T-helper 2 cell treated with Interferon-gamma antibody and Interleukin-4, amounts not matched to agents 5 μg/mL and 100 μg/mL, for 36 hours (primary cell): ENCODE results near the gene KLHDC9.
A peak's percentile ranks its signal among the peaks of the same experiment; 100 is the strongest.
"Not testable (repeated sequence)": the region's sequence is repeated elsewhere in the genome, so short reads cannot be mapped to it uniquely, and the experiment has no call there.

Experiments
- DNase-seq: peaks from one replicate; pipeline ENCODE4 v3.0.0; 2021; ENCODE audit warnings: low spot score
- H3K27ac Mint-ChIP-seq: one replicate; pipeline ENCODE4 v1.8.0; 2021; ENCODE audit warnings: mild to moderate bottlenecking, mixed read lengths
- H3K27me3 Mint-ChIP-seq: one replicate; pipeline ENCODE4 v1.8.0; 2021; ENCODE audit warnings: low read depth, mixed read lengths
- H3K36me3 Mint-ChIP-seq: one replicate; pipeline ENCODE4 v1.8.0; 2021; ENCODE audit warnings: low read depth, mixed read lengths
- H3K4me1 Mint-ChIP-seq: one replicate; pipeline ENCODE4 v1.8.0; 2021; ENCODE audit warnings: low read depth, mixed read lengths
- H3K4me3 Mint-ChIP-seq: one replicate; pipeline ENCODE4 v1.8.0; 2022; ENCODE audit warnings: mild to moderate bottlenecking, moderate library complexity, mixed read lengths
- H3K9me3 Mint-ChIP-seq: one replicate; pipeline ENCODE4 v1.8.0; 2021; ENCODE audit warnings: mixed read lengths

Gene KLHDC9, protein sequence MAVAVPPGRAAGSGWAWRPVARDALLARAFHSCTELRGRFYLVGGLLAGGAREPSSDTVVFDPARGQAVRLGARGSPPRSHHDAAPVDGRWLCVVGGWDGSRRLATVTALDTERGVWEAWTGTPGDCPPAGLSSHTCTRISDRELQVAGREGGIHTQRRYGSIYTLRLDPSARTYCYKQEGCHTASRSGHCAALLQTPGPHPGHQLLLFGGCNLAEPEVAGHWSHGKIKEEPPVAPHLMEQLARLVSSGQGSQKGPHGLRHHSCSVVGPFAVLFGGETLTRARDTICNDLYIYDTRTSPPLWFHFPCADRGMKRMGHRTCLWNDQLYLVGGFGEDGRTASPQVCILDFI

DNA sequence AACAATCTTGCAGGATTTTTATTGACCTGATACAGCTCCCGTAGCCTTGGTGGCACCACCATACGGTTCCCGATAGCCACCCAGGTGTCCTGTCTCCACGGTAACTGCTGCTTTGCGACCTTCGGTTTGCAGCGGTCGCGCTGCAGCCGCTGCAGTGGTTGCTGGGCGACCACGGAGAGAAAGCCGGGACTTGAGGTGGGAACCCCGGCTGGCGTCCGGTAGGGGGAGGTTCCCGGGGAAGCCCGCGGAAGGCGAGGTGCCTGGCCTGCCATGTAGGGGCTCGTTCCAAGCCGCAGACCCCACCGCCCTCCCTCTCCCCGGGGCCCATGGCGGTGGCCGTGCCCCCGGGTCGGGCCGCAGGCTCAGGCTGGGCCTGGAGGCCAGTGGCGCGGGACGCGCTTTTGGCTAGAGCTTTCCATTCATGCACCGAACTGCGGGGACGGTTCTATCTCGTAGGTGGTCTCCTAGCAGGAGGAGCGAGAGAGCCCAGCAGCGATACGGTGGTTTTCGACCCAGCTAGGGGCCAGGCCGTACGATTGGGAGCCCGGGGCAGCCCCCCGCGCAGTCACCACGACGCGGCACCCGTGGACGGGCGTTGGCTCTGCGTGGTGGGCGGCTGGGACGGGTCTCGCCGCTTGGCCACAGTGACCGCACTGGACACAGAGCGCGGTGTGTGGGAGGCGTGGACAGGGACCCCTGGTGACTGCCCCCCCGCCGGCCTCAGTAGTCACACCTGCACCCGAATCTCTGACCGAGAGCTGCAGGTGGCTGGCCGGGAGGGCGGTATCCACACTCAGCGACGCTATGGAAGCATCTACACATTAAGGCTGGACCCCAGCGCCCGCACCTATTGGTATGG lies at the start of gene KLHDC9:
TSS of gene KLHDC9 (plus strand) at position 152 of the 859 bp plus-strand sequence. CDS start at position 327, 175 bp downstream.
- Mint-ChIP-seq H3K4me1 (peaks cover 23% of the 10 kb centered on the region), H3K27ac (peak within 1 kb of the TSS; percentile 85), H3K36me3 (peaks cover 18% of the 10 kb centered on the region), H3K4me3 (peak within 1 kb of the TSS; percentile 91), H3K9me3 (no peaks in the 10 kb centered on the region), H3K27me3 (peaks cover 2% of the 10 kb centered on the region)
- peak; percentile 54 for DNase-seq

DNA sequence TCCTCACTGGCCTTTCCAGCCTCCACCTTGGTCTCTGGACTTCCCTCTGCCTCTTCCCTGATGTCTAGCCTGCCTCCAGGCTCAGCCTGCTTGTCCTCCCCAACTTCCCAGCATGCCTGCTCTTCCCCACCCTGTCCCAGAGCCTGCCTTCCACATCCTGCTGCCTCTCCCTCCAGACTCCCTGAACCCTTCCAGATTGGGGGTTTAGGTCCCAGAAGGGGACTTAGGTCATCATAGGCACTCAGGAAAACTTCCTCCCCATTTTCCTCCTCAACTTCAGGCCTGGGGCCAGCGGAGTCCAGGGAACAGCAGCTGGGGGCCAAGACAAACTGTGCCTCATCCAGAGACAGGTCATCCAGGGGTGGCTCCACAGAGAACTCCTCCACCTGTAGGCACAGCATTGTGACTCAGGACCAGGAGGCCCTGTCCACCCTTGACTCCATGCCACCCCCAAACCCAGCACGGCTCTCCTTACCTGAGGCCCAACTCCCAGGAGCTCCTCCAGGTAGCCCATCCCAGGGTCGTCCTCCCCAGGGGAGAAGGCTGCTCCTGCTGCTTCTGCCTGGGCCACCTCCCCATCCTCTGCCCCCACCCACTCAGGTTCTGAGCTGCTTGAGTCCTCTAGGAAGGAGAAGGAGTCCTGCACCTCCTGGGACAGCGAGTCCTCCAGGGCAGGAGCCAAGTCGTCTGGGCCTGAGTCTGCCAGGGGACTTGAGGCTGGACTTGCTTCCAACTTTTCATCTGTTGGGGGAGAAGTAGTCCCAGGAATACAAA lies 49.0 kb upstream of the KLHDC9 start:
- Mint-ChIP-seq H3K27ac (peak overlapping the region; percentile 68), H3K4me1 (peaks cover 17% of the 10 kb centered on the region), H3K36me3 (peaks cover 79% of the 10 kb centered on the region), H3K9me3 (no peaks in the 10 kb centered on the region), H3K4me3 (no peak overlapping the region), H3K27me3 (no peaks in the 10 kb centered on the region)
- no peak for DNase-seq

DNA sequence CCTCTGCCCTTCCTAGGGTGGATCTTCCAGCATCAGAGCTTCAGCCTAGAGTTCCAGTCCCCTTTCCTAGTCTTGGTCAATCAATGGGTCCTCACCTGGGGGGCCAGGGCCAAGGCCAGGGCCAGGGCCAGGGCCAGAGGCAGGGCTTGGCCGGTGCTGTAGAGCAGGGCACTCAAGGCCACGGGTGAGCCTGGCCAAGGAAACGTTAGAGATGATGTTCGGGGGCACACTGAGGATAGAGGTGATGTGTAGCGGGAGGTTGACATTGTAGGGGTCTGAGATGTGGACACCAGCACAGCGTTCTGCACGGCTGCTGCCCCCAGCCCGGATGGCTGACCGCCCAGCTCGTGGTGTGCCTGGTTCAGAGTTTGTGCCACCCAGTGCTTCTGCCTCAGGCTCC lies 46.9 kb upstream of the KLHDC9 start:
- Mint-ChIP-seq H3K4me1 (peaks cover 12% of the 10 kb centered on the region), H3K4me3 (no peak overlapping the region), H3K9me3 (no peaks in the 10 kb centered on the region), H3K36me3 (peaks cover 79% of the 10 kb centered on the region), H3K27me3 (no peaks in the 10 kb centered on the region), H3K27ac (no peak overlapping the region)
- DNase-seq = no peak

DNA sequence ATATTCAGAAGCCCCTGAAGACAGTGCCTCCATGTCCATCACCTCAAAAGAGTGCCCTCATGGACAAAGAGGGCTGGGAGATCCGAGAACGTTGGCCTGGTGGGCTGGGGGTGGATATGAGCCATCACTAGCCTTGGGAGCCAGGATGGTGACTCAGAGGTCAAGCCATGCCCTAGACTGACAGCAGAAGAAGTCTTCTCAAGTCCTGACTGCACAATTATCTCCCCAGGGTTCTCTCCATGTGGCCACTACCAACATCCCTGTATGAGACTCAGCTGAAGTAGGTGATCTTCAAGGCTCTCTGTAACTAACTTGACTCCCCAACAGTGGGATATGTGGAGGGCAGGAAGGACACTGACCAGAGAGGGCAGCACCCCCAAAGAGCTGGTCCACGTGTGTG lies 45.3 kb upstream of the KLHDC9 start:
- Mint-ChIP-seq H3K36me3 (peaks cover 78% of the 10 kb centered on the region), H3K27ac (no peak overlapping the region), H3K4me3 (no peak overlapping the region), H3K9me3 (no peaks in the 10 kb centered on the region), H3K27me3 (no peaks in the 10 kb centered on the region), H3K4me1 (peaks cover 9% of the 10 kb centered on the region)
- no peak for DNase-seq

DNA sequence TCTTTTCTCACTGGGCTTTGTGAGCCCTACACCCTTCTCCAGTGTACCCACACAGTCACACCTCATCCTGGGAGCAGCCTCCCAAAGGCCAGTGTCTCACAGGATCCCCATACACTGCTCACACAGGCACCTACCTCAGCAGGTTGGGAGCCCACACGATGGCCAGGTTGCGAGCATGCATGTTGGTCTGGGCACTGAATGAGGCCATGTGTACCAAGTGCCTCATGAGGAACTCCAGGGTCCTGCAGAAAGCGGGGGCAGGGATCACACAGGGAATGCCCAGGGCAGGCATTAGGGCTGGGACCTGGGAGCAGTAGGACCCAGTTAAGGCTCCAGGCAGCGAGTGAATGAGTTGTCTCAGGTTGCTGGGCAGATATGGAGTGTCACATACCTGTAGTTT lies 43.9 kb upstream of the KLHDC9 start:
- Mint-ChIP-seq H3K4me3 (no peak overlapping the region), H3K27ac (no peak overlapping the region), H3K36me3 (peaks cover 71% of the 10 kb centered on the region), H3K4me1 (peaks cover 6% of the 10 kb centered on the region), H3K9me3 (no peaks in the 10 kb centered on the region), H3K27me3 (no peaks in the 10 kb centered on the region)
- DNase-seq = no peak

GRCh38 chr1:161054805-161055204 lies 43.4 kb upstream of the KLHDC9 start:
- Mint-ChIP-seq H3K4me1 (peaks cover 10% of the 10 kb centered on the region), H3K9me3 (no peaks in the 10 kb centered on the region), H3K27me3 (no peaks in the 10 kb centered on the region), H3K4me3 (no peak overlapping the region), H3K36me3 (peaks cover 71% of the 10 kb centered on the region), H3K27ac (no peak overlapping the region)
- no peak for DNase-seq

DNA sequence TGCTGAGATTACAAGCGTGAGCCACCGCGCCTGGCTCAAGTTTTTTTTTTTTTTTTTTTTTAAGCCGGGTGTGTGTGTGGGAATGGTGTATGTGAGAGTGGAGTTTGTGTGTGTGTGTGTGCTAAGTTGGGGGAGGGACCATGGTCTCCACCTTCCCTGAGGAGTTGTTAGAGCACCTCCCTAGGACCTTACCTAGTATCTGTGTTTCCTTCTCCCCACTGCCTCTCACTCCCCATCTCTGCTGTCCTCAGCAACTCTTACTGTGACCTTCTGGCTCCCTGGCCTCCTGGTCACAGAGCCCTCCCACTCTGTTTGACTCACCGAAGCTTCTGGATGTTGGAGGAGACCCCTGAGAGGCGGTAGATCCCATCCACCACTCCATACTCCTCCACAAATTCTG lies 38.9 kb upstream of the KLHDC9 start:
- Mint-ChIP-seq H3K4me1 (peaks cover 25% of the 10 kb centered on the region), H3K4me3 (no peak overlapping the region), H3K9me3 (no peaks in the 10 kb centered on the region), H3K36me3 (peaks cover 58% of the 10 kb centered on the region), H3K27ac (no peak overlapping the region), H3K27me3 (no peaks in the 10 kb centered on the region)
- no peak for DNase-seq

- H3K27ac Mint-ChIP-seq = no peak overlapping the region
- no peak overlapping the region for H3K4me3 Mint-ChIP-seq
- no peaks in the 10 kb centered on the region for H3K9me3 Mint-ChIP-seq
- peaks cover 36% of the 10 kb centered on the region for H3K4me1 Mint-ChIP-seq
- DNase-seq = no peak
- H3K27me3 Mint-ChIP-seq = no peaks in the 10 kb centered on the region
- H3K36me3 Mint-ChIP-seq = peaks cover 55% of the 10 kb centered on the region
These were observed 36.7 kb upstream of the KLHDC9 start for GRCh38 chr1:161061419-161061818.

GRCh38 chr1:161063936-161064335 lies 34.2 kb upstream of the KLHDC9 start:
- not testable (repeated sequence) for DNase-seq

GRCh38 chr1:161065681-161066080 lies 32.5 kb upstream of the KLHDC9 start:
- peaks cover 51% of the 10 kb centered on the region for H3K4me1 Mint-ChIP-seq
- not testable (repeated sequence) for H3K27me3 Mint-ChIP-seq, H3K27ac Mint-ChIP-seq, H3K9me3 Mint-ChIP-seq, DNase-seq
- H3K36me3 Mint-ChIP-seq = peaks cover 57% of the 10 kb centered on the region
- peak overlapping the region; percentile 100 for H3K4me3 Mint-ChIP-seq

More at GRCh38 chr1:161063936-161064335, 34.2 kb upstream of the KLHDC9 start:
- not testable (repeated sequence) for H3K9me3 Mint-ChIP-seq, H3K27me3 Mint-ChIP-seq
- peaks cover 64% of the 10 kb centered on the region for H3K36me3 Mint-ChIP-seq
- peak overlapping the region; percentile 81 for H3K4me3 Mint-ChIP-seq
- H3K4me1 Mint-ChIP-seq = peaks cover 48% of the 10 kb centered on the region
- peak overlapping the region; percentile 89 for H3K27ac Mint-ChIP-seq

DNA sequence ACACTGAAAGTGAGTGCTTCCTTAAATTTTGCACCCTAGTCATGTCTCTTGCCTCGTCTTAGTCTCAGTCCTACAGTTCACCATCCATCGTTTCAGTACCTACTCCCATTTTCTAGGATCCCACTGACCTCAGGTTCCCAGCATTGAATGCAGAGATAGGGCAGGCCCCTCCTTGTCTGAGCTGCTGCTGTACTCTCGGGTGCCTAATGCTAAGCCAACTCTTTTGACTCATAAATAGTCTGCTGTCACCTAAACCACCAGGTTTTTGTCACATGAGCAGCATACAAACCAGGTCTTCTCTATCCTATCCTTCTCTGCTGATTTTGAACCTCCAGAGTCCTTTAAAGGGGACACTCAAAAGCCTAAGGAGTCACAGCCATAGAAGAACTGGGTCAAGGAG lies 31.5 kb upstream of the KLHDC9 start:
- H3K4me1 Mint-ChIP-seq = peaks cover 56% of the 10 kb centered on the region
- H3K9me3 Mint-ChIP-seq = no peaks in the 10 kb centered on the region
- H3K4me3 Mint-ChIP-seq = peak overlapping the region; percentile 100
- H3K27me3 Mint-ChIP-seq = no peaks in the 10 kb centered on the region
- peak overlapping the region; percentile 100 for H3K27ac Mint-ChIP-seq
- peaks cover 55% of the 10 kb centered on the region for H3K36me3 Mint-ChIP-seq
- no peak for DNase-seq

DNA sequence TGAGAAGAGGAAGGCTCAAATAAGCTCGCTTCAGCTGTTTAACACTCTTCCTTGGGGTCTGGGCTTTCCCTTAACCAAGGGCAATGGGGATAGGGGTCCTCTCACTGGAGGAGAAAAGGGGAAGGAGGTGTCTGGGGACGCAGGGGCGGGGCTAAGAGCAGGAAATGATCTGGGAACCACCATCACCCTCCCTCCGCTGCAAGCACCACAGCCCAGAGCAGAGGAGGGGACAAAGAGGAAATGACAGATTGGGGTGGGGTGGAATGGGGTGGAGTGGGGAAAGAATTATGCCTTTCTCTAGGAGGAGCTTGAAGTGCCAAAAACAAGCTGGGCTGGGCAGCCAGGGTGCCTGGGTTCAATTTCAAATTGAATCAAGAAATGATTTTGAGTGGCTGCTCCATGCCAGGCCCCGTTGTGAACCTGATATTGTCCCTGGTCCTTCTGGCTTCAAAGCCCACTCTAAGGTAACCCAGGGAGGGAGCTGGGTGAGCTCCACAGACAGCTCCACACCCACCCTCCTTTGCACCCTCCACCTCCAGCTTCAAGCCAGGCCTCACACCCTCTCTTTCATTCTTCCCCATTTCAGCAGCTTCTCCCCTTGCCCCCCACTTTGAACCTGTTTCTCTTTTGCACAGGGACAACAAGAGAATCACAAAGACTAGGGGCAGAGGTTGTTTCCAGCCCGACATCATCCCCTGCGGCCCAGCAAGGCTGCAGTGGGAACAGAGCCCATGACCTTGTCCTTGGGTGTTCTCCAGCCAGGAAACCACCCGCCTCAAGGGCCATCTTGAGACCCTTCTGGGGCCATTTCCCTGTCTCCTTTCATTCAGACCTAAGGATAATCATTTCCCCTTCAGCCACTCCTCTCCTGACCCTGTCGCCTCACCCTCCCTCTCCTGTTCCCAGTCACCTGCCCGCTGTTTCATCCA lies 29.6 kb upstream of the KLHDC9 start:
- H3K4me3 Mint-ChIP-seq = peak overlapping the region; percentile 100
- no peaks in the 10 kb centered on the region for H3K9me3 Mint-ChIP-seq
- H3K36me3 Mint-ChIP-seq = peaks cover 42% of the 10 kb centered on the region
- peak; percentile 82 for DNase-seq
- H3K4me1 Mint-ChIP-seq = peaks cover 53% of the 10 kb centered on the region
- no peaks in the 10 kb centered on the region for H3K27me3 Mint-ChIP-seq
- H3K27ac Mint-ChIP-seq = peak overlapping the region; percentile 100

DNA sequence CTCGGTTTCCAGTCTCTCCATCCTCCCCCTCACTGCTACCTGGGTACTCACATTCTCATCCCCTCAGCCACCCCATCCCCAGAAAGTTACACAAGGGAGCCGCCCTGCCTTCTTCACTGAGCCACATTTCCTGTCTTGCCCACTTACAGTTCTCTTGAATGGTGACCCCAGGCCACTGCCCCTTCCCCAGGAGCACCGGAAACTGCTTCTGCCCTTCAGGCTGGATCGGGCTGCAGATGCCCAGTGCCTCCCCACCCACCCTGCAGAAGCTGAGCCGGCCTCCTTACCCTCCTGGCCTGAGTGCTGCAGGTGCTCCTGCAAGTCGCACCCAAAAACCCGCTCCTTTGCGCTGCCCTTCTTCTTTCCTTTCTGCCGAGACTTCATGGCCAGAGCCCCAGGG lies 28.9 kb upstream of the KLHDC9 start:
- Mint-ChIP-seq H3K27me3 (no peaks in the 10 kb centered on the region), H3K9me3 (no peaks in the 10 kb centered on the region), H3K36me3 (peaks cover 37% of the 10 kb centered on the region), H3K4me3 (peak overlapping the region; percentile 100), H3K27ac (peak overlapping the region; percentile 100), H3K4me1 (peaks cover 47% of the 10 kb centered on the region)
- no peak for DNase-seq
